HEK293T (cell line): ENCODE measurements around the gene BRINP1.

Experiments
- ARNT ChIP-seq: fragments of 450-650 bp; IDR thresholded peaks from 2 replicates; pipeline ENCODE4 v1.6.1; 2017; ENCODE audit warnings: mild to moderate bottlenecking
- BHLHE40 ChIP-seq: fragments of 450-650 bp; IDR thresholded peaks from 2 replicates; pipeline ENCODE4 v1.6.1; 2016; ENCODE audit warnings: mild to moderate bottlenecking, moderate library complexity, borderline replicate concordance
- FOXK2 ChIP-seq: fragments of 450-650 bp; IDR thresholded peaks from 2 replicates; pipeline ENCODE4 v1.6.1; 2016; ENCODE audit warnings: mild to moderate bottlenecking
- FOXM1 ChIP-seq: fragments of 450-650 bp; IDR thresholded peaks from 2 replicates; pipeline ENCODE4 v1.6.1; 2017; ENCODE audit warnings: mild to moderate bottlenecking, borderline replicate concordance
- SP1 ChIP-seq: fragments of 450-650 bp; IDR thresholded peaks from 2 replicates; pipeline ENCODE4 v1.6.1; 2017
- TF ChIP-seq, protein P1 (sequence below): fragments of 450-650 bp; IDR thresholded peaks from 2 replicates; pipeline ENCODE4 v1.6.1; 2016

- TF ChIP-seq BHLHE40 (no peak), FOXM1 (no peak), FOXK2 (no peak), SP1 (no peak), ARNT (no peak)
- TF ChIP-seq, protein P1, sequence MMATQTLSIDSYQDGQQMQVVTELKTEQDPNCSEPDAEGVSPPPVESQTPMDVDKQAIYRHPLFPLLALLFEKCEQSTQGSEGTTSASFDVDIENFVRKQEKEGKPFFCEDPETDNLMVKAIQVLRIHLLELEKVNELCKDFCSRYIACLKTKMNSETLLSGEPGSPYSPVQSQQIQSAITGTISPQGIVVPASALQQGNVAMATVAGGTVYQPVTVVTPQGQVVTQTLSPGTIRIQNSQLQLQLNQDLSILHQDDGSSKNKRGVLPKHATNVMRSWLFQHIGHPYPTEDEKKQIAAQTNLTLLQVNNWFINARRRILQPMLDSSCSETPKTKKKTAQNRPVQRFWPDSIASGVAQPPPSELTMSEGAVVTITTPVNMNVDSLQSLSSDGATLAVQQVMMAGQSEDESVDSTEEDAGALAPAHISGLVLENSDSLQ: no peak
Measured at GRCh38 chr9:119400606-119401005, 31.4 kb upstream of the BRINP1 start.
